ENCODE data around the gene SPTAN1.

DNA sequence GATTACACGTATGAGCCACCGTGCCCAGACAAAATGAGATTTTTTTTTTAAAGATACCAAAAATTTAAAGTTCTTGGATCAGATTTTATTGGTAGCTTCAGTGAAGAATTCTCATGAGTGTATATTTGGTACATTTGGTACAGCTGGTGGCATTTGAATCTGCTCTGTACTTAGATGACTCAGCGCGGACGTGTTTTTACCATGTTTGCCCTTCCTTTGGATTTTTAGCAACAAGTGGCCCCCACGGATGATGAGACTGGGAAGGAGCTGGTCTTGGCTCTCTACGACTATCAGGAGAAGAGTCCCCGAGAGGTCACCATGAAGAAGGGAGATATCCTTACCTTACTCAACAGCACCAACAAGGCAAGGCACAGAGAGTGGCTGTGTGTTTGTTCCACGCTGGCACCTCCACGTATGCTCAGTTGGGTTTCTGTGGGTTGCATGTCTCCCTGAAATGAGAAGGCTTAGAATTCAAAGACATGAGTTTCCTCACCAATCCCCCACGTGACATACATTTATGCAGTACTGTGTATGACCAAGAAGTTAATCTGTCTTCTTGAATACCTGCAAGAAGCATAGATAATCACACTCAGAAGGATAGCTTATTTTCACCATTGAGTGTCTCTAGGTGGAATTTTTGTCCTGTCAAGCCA is 36.3 kb downstream of the SPTAN1 start:
- TF ChIP-seq, protein P1, sequence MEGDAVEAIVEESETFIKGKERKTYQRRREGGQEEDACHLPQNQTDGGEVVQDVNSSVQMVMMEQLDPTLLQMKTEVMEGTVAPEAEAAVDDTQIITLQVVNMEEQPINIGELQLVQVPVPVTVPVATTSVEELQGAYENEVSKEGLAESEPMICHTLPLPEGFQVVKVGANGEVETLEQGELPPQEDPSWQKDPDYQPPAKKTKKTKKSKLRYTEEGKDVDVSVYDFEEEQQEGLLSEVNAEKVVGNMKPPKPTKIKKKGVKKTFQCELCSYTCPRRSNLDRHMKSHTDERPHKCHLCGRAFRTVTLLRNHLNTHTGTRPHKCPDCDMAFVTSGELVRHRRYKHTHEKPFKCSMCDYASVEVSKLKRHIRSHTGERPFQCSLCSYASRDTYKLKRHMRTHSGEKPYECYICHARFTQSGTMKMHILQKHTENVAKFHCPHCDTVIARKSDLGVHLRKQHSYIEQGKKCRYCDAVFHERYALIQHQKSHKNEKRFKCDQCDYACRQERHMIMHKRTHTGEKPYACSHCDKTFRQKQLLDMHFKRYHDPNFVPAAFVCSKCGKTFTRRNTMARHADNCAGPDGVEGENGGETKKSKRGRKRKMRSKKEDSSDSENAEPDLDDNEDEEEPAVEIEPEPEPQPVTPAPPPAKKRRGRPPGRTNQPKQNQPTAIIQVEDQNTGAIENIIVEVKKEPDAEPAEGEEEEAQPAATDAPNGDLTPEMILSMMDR (IDR thresholded peaks at IDR 0.05) = no peak
- no peak for TF ChIP-seq POLR2A (IDR thresholded peaks at IDR 0.05)
